Measurements from ENCODE around the gene RENBP. TPM values are rescaled to one million over a fixed set of nuclear protein-coding genes. Genes with fewer than 3 reads are reported as not detected.
A peak's percentile ranks its signal among the peaks of the same experiment; 100 is the strongest.

RENBP gene
- total and polyA plus RNA-seq, 2 of the 13 experiments (the other 11 are each of a cell fraction or from before 2014, with no cell fraction given): 1.4 to 2.6 TPM

- TF ChIP-seq GZF1 (CRISPR knock-in tag; IDR thresholded peaks at IDR 0.05) (no peak), ZNF878 (CRISPR knock-in tag; IDR thresholded peaks at IDR 0.05) (no peak), NCOR1 (IDR thresholded peaks at IDR 0.05; ENCODE audit: borderline replicate concordance, low read length) (peak; percentile 17; the same call in 1 of the 2 replicates), SNAPC5 (CRISPR knock-in tag; IDR thresholded peaks at IDR 0.05; ENCODE audit: borderline replicate concordance) (no peak), ZNF431 (CRISPR knock-in tag; IDR thresholded peaks at IDR 0.05; ENCODE audit: borderline replicate concordance, low read depth) (no peak), ZBTB38 (CRISPR knock-in tag; IDR thresholded peaks at IDR 0.05) (no peak), ZNF30 (CRISPR knock-in tag; IDR thresholded peaks at IDR 0.05) (no peak), FOXJ3 (CRISPR knock-in tag; IDR thresholded peaks at IDR 0.05; ENCODE audit: borderline replicate concordance) (no peak), NFKB2 (CRISPR knock-in tag; IDR thresholded peaks at IDR 0.05; ENCODE audit: borderline replicate concordance) (no peak), NFYC (CRISPR knock-in tag; IDR thresholded peaks at IDR 0.05) (peak; percentile 78), BATF2 (CRISPR knock-in tag; IDR thresholded peaks at IDR 0.05) (no peak), NFIB (CRISPR knock-in tag; IDR thresholded peaks at IDR 0.05; ENCODE audit: borderline replicate concordance) (no peak), TFE3 (CRISPR knock-in tag; IDR thresholded peaks at IDR 0.05) (peak; percentile 41; the same call in 1 of the 2 replicates), CBX5 (CRISPR knock-in tag; IDR thresholded peaks at IDR 0.05; ENCODE audit: borderline replicate concordance) (no peak), NCOA2 (CRISPR knock-in tag; IDR thresholded peaks at IDR 0.05) (0 out of 2 replicates have a peak, but pooled peaks have one; percentile 8), ZNF605 (CRISPR knock-in tag; IDR thresholded peaks at IDR 0.05) (no peak), CREM (IDR thresholded peaks at IDR 0.05) (no peak), CREM (CRISPR knock-in tag; IDR thresholded peaks at IDR 0.05) (no peak), IRF1 (CRISPR knock-in tag; IDR thresholded peaks at IDR 0.05; ENCODE audit: low read depth) (no peak), KMT2A (CRISPR knock-in tag; IDR thresholded peaks at IDR 0.05) (no peak), NFAT5 (CRISPR knock-in tag; IDR thresholded peaks at IDR 0.05) (no peak), ZNF709 (CRISPR knock-in tag; IDR thresholded peaks at IDR 0.05) (0 out of 2 replicates have a peak, but pooled peaks have one; percentile 4)
Observed at GRCh38 chrX:153927922-153928760, 16.3 kb downstream of the RENBP start (continued).

Data from HepG2 (cell line).